ENCODE measurements around the gene UST.
"Not testable (repeated sequence)": the region's sequence is repeated elsewhere in the genome, so short reads cannot be mapped to it uniquely, and the experiment has no call there.

UST gene

GRCh38 chr6:148842296-148843019 lies 95.6 kb downstream of the UST start:
- TF ChIP-seq ZFX (IDR thresholded peaks at IDR 0.05) (no peak), CTCF (conservative IDR thresholded peaks at IDR 0.05) (no peak)
- no peak overlapping the region for H3K27ac ChIP-seq

GRCh38 chr6:148845464-148845863 lies 98.6 kb downstream of the UST start:
- TF ChIP-seq ZFX (IDR thresholded peaks at IDR 0.05) (no peak), CTCF (conservative IDR thresholded peaks at IDR 0.05) (no peak)

GRCh38 chr6:148846778-148847761 lies 100.2 kb downstream of the UST start:
- H3K27ac ChIP-seq = no peak overlapping the region
- TF ChIP-seq ZFX (IDR thresholded peaks at IDR 0.05) = no peak

More at GRCh38 chr6:148845464-148845863, 98.6 kb downstream of the UST start:
- H3K27ac ChIP-seq = no peak overlapping the region

- TF ChIP-seq ZFX (IDR thresholded peaks at IDR 0.05) (no peak), CTCF (conservative IDR thresholded peaks at IDR 0.05) (no peak)
These were observed 102.1 kb downstream of the UST start for GRCh38 chr6:148848915-148849314.

GRCh38 chr6:148849449-148849848 lies 102.6 kb downstream of the UST start:
- H3K27ac ChIP-seq = not testable (repeated sequence)

More at GRCh38 chr6:148848915-148849314, 102.1 kb downstream of the UST start:
- no peak overlapping the region for H3K27ac ChIP-seq

- H3K27ac ChIP-seq = no peak overlapping the region
- TF ChIP-seq CTCF (conservative IDR thresholded peaks at IDR 0.05) = no peak
- TF ChIP-seq ZFX (IDR thresholded peaks at IDR 0.05) = no peak
These were observed 104.1 kb downstream of the UST start for GRCh38 chr6:148850964-148851363.

- TF ChIP-seq ZFX (IDR thresholded peaks at IDR 0.05) (no peak), CTCF (conservative IDR thresholded peaks at IDR 0.05) (no peak)
- H3K27ac ChIP-seq = peak overlapping the region; percentile 32
These were observed 105.1 kb downstream of the UST start for GRCh38 chr6:148851683-148852556.

All from C4-2B (cell line).